Measurements from ENCODE around the gene B4GALT5. TPM values are rescaled to one million over a fixed set of nuclear protein-coding genes. Genes with fewer than 3 reads are reported as not detected.
"Not testable (repeated sequence)": the region's sequence is repeated elsewhere in the genome, so short reads cannot be mapped to it uniquely, and the experiment has no call there.

Gene B4GALT5
- polyA plus RNA-seq, 4 donors = 46.0 to 50.7 (median 46.6) TPM

DNA sequence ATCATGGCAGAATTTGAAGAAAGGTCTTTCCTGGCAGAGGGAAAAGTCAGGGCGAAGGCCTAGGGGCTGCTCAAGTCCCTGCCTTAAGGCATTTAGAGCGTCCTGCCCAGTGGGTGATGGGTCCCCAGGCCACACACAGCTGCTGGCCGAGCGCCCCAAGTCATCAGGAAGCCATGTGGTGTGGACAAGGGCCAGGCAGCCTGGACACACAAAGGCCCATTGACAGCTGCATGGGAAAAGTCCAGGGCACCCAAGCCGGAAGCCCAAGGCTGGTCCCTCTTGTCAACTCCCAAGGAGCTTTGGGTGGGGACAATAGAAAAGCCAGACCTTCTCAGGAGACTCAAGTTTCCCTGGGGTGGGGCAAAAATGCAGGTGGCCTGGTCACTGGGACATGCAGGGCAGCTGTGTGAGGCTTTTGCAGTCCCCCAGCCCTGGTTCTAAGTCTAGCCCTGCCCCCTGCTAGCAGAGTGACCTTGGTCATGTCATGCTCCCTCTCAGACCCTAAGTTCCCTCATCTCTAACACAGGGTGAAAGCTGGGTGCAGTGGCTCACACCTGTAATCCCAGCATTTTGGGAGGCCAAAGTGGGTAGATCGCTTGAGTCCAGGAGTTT, 101.4 kb downstream of the B4GALT5 start:
- DNase-seq (ENCODE audit: low read depth in 4 of 4, low spot score in 3 of 4) = no peak

DNA sequence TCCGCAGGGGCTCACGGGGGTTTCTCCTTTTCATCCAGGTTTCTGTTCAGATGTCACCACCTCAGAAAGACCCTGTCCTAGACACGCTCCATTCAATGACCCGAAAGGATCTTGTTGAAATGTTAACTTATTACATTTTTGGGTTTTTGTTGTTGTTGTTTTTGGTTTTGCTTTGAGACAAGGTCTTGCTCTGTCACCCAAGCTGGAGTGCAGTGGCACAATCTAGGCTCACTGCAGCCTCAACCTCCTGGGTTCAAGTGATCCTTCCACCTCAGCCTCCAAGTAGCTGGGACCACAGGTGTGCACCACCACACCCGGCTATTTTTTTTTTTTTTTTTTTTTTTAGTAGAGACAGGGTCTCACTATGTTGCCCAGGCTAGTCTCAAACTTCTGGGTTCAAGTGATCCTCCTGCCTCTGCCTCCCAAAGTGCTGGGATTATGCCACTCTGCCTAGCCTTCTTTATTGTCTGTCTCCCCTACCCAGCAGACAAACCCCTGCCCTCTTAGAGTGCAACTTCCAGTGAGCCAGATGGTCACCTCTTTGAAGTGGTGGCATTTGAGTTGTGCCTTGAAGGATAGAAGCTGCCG, 102.0 kb downstream of the B4GALT5 start:
- DNase-seq (ENCODE audit: low read depth in 4 of 4, low spot score in 3 of 4) = not testable (repeated sequence)

DNA sequence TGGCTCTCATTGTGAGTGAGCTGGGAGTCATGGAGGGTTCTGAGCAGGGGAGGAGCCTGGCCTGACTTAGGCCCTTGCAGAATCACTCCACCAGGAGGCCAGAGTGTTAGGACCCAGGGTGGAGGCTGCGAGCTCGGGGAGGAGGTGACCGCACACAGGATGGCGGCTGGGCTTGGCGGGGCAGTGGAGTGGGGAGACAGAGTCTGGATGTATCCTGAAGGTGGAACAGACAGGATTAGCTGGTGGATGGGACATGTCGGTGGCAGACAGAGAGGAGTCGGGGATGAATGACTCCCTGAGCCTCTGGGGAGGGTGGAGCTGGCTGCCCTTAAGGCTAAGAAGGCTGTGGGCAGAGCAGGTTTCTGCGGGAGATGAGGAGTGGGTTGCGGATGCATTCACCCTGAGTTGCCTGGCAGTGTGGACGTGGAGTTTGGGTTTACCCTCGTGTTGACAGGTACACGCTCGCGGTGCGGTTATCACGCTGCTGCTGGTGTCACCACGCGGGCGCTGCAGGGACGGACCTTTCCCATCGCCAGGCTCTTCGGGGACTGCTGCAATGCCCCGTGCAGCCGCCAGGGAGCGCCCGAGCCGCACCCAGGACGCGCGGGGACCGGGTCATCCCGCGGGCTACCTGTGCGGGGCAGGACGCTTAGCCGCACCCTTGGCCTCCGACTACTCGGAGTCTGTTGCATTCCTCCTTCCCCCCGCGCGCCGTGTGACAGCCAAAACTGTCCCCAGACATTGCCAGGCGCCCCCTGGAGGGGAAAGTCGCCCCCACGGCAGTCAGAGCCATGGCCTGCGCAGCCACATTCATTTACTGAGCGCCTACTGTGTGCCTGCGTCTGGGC, 102.8 kb downstream of the B4GALT5 start:
- no peak for DNase-seq (ENCODE audit: low read depth in 4 of 4, low spot score in 3 of 4)

DNA sequence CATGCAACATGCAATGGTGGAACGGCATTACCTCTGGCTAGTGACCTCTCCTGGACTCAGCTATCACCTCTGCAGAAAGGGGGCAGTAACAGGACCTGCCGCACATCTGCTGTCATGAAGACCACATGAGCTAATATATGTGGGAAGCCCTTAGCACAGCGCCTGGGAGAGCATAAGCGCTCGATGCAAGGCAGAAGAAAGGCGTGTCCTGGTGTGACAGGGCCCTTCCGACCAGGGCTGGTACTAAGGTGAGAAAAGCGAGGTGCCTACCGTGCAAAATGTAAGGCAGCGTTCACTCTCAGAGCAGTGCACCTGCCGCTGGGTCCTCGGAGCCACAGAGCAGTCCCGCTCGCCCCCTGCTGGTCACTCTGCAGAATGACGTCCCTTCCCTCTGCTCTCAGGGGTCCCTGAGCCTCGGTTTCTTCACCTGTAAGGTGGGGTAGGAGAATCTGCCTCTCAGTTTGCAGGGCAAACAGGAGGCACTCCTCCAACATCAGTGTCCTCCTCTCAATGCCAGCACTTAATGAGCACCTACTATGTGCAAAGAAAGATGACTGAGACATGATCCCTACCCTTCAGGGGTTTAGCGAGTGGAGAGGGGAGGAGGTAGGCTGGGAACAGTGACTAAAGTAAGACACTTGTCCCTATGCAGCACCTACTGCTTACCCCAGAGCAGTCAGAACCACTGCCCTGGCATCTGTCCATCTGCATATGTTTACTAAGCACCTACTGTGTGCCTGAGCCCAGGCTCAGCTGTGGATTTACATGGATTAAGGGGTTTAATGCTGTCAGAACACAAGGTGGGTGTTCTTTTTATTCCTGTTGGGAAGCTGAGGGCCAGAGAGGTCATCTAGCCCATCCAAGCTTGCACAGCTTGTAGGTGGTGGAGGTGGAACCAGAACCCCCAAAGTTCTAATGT, 104.7 kb downstream of the B4GALT5 start:
- DNase-seq (ENCODE audit: low read depth in 4 of 4, low spot score in 3 of 4) = no peak

DNA sequence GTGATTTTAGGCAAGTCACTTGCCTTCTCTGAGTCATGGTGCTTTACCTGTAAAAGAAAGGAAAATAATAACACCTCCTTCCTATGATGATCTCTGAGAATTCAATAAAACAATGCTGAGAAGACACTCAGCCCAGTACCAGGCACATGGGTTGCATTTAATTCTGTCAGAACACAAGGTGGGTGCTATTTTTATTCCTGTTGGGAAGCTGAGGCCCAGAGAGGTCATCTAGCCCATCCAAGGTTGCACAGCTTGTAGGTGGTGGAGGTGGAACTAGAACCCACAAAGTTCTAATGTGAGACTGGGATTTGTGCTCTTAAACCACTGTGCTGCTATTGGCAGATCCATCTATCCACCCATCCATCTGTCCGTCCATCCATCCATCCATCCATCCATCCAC, 106.1 kb downstream of the B4GALT5 start:
- no peak for DNase-seq (ENCODE audit: low read depth in 4 of 4, low spot score in 3 of 4)

DNA sequence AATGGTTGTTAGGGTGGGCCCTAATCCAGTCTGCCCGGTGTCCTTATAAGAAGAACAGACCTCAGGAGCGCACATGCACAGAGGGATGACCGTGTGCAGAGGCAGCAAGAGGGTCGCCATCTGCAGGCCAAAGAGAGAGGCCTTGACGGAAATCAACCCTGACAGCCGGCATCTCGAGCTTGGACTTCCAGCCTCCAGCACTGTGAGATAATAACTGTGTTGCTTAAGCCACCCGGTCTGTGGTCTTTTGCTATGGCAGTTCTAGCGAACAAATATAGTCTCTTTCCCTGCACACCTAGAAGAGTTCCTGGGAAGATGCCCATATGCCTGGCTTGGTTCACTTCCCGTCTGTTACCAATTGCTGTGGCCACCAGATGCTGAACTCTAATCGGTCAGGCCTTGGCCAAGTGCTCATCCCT, 110.5 kb downstream of the B4GALT5 start:
- no peak for DNase-seq (ENCODE audit: low read depth in 4 of 4, low spot score in 3 of 4)

DNA sequence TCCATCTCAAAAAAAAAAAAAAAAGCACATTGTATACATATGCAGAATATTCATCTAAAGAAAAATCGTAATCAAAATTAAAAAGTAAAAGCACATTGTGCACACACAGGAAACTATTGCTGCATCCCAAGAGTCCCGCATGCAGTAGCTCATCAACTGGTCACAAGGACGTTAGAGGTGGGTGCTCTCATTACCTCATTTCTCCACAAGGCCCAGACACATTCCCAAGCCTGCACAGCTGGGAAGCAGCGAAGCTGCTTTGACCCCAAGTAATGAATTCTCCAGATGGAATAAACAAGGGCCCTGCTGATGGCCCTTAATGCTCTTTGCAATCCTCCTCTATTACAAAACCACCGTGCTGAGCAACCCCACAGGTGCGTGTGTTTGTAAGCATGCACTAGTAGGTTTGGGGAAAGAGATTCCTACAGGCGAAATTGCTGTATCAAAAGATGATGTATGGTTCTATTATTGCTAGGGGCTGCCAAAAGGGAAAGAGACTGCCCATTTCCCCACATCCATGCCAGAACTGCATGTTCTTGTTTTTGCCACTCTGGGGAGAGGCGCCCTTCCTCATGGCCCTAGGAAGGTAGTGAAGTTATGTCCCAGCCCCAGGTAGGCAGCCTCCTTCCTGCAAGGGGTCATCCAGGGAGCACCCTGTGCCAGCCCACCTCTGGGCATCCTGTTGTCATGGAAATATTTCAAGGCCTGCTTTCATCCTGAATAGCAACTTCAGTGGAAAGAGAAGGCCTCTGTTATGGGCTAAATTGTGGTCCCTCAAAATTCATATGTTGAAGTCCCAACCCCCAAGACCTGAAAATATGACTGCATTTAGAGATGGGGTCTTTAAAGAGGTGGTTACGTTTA, 111.1 kb downstream of the B4GALT5 start:
- DNase-seq (ENCODE audit: low read depth in 4 of 4, low spot score in 3 of 4) = no peak

DNA sequence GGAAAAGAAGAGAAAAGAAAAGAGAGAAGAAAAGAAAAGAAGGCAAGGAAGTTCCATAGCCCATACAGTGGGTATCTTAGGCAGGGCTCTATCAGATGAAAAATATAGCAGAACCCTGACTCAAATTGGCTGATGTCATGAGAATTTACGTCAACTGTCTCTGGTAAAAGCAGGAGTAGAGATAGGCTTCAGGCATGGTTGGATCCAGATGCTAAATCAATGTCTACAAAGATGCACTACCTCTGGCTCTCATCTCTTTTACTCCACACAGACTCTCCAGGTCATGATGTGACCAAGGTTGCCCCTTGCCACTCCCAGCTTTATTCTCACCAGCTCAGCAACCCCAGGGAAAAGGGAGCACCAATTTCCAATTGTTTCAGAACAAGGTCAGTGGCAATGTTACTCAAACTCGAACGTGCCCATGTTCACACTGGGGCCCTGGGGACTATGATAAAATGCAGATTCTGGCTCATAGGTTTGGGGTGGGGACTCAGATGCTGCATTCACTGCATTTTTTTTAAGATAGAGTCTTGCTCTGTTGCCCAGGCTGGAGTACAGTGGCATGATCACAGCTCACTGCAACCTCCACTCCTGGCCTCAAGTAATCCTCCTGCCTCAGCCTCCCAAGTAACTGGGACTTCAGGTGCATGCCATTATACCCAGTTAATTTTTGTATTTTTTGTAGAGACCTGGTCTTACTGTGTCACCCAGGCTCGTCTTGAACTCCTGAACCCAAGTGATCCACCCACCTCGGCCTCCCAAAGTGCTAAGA, 112.3 kb downstream of the B4GALT5 start:
- no peak for DNase-seq (ENCODE audit: low read depth in 4 of 4, low spot score in 3 of 4)

DNA sequence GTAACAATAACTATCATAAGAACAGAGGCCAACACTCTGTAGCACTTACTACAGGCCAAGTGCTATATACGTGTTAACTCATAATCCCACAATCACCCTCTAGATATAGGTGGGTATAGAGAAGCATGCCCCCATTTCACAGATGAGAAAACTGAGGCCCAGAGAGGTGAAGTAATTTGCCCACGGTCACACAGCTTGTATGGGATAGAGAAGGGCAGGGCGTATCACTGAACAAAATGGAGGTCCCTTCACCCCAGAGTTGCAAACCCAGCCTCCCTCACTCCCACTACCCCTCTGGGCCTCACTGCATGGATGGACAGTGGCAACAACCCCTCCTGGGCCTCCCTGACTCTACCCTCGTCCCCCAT, 113.9 kb downstream of the B4GALT5 start:
- DNase-seq (ENCODE audit: low read depth in 4 of 4, low spot score in 3 of 4) = no peak

DNA sequence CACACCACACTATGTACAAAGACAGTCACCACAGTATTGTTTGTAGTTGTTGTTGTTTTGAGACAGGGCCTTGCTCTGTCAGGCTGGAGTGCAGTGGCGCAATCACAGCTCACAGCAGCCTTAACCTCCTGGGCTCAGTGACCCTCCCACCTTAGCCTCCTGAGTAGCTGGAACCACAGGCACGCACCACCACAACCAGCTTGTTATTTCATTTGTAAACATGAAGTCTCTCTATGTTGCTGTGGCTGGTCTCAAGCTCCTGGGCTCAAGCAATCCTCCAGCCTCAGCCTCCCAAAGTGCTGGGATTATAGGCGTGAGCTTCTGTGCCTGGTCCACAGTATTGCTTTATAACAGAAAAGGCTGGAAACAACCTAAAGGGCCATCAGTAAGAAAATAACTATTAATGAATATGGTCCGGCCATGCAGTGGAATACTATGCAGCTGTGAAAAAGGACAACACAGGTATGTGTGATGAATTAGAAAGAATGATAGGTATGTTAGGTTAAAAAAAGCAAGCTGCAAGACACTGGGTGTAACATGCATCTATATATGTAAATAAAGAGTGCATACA, 115.8 kb downstream of the B4GALT5 start:
- no peak for DNase-seq (ENCODE audit: low read depth in 4 of 4, low spot score in 3 of 4)

DNA sequence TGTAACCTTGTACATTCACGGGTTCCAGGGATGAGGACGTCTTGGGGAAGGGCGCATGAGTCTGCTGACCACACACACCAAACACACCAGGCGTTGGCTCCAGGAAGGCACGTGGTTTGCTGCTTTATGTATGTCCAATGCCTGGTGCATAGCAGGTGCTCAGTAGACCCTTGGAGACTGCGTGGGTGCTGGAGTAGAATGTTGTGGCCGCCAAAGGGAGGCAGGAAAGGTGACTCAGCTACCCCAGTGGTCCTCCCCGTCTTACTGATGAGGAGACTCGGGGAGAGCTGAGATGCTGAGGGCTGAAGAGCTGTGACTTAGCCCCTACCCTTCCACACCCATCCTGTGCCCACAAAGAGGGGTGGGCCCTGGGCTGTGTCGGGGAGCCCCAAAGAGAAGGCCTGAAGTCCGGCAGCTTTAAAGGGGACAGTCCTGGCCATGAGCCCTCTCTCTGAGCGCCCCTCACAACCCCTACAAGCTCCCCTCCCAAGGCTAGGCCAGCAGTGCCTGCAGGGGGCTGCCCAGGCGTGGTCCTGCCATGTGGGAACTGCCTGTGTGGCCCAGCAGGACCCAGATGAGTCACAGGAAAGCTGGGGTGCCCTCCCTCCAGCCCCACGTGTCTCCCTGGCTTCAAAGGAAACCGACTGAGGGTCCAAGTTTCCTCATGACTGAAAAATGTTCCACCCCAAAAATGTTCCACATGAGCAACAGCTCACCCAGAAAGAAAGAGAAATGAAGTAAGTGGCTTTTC, 117.7 kb downstream of the B4GALT5 start:
- no peak for DNase-seq (ENCODE audit: low read depth in 4 of 4, low spot score in 3 of 4)

DNA sequence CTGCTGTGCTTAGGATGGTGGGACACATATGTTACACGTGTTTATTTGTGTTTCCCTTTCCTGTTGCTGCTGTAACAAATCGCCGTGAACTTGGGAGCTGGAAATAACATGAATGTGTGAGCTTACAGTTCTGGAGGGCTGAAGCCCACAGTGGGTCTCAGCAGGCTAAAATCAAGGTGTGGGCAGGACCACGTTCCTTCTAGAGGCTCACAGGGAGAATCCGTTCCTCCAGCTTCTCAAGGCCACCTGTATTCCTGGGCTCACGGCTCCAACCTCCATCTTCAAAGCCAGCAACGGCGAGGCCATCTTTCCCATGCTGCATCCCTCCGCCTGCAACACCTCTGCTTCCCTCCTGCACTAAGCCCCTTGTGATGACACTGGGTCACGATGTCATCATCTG, 118.3 kb downstream of the B4GALT5 start:
- no peak for DNase-seq (ENCODE audit: low read depth in 4 of 4, low spot score in 3 of 4)

DNA sequence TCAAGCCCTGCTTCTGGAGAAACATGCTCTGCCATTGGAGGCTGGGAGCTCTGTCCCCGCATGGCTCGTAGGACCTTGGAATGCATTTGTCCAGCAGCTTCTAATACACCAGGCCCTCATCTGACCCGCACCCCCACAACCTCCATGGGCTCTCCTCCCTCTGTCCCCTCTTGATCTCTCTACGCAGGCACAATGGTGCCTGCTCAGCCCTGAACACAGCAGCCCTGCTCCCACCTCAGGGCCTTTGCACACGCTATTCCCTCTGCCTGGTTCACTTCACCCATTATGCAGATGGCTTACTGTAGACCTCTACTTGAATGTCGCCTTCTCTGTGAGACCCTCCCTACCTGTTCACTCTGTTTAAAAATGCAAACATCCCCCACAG, 118.8 kb downstream of the B4GALT5 start:
- DNase-seq (ENCODE audit: low read depth in 4 of 4, low spot score in 3 of 4) = no peak

DNA sequence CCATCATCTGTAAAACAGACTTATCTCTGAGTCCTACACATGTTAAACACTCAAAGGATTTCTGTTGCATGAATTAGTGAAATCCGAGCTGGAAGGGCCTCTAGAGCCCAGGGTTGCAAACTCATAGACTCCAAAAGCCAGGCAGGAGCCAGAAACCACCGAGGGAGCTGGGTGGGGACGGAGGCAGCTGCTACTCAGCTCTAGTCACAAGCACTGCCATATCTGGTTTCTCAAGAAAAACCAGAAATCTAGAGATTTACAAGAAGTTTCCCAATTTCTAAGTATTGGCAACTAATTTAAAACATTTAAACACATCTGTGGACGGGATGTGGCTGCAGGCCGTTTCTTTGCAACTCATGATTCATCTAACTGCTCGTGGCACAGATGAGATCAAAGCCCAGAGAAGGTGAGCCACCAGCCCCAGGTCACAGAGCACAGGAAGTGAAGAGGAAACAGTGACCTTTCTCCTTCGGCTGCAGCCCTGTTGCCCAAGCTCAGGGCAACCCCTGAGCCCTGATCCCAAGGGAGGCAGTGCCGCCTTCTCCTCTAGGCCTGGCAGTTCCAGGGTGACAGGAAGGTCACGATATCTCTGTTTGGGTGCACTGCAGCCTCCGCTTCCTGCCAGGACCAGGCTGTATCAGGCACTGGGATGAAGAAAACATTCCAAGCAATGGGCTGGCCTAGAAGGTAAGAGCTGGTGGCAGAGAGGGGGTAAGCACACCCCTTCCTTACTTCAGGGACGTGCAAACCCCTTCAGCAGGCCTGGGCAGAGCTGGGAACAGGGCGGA, 119.3 kb downstream of the B4GALT5 start:
- no peak for DNase-seq (ENCODE audit: low read depth in 4 of 4, low spot score in 3 of 4)

DNA sequence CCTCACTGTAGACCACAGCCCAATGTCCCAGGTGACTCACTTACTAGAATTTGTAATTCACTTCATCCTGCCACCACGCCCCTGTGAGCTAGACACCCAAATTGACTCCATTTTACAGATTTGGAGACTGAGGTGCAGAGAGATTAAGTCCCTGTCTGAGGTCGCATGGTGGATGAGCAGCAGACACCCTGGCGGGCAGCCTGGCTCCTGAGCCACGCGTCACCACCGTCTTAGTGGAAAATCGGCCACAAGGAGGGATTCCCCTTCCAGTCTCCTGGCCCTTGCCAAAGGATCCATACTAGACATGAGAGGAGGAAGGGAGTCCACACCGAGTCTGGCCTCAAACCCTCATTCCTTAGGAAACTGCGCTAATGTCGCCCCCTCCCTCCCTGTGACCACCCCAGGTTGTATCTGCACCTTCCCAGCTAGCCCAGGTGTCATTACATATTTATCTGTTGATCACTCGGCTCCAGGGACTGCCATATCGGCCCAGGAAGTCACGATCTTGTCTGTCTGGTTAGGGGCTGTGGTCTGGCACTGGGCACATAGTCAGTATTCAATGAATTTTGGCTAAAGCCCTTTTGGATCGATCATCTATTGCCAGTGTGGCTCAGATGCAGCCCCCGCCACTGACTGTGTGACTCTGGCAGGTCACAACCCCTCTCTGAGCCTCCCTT, 120.1 kb downstream of the B4GALT5 start:
- DNase-seq (ENCODE audit: low read depth in 4 of 4, low spot score in 3 of 4) = no peak

DNA sequence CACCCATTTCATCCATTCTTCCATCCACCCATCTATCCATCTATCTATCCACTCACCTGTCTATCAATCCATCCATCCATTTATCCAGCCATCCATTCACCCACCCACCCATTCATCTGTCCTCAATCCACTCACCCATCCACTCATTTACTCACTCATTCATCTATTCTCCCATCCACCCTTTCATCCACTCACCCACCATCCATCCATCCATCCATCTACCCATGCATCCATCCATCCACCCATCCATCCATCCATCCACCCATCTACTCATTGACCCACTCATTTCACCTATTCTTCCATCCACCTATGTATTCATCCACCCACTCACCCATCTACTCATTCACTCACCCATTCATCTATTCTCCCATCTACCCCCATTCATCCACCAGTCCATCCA, 121.6 kb downstream of the B4GALT5 start:
- DNase-seq (ENCODE audit: low read depth in 4 of 4, low spot score in 3 of 4) = no peak

Data from left renal pelvis (tissue), 4 donors.